ENCODE results near the gene POLR2F.

DNA sequence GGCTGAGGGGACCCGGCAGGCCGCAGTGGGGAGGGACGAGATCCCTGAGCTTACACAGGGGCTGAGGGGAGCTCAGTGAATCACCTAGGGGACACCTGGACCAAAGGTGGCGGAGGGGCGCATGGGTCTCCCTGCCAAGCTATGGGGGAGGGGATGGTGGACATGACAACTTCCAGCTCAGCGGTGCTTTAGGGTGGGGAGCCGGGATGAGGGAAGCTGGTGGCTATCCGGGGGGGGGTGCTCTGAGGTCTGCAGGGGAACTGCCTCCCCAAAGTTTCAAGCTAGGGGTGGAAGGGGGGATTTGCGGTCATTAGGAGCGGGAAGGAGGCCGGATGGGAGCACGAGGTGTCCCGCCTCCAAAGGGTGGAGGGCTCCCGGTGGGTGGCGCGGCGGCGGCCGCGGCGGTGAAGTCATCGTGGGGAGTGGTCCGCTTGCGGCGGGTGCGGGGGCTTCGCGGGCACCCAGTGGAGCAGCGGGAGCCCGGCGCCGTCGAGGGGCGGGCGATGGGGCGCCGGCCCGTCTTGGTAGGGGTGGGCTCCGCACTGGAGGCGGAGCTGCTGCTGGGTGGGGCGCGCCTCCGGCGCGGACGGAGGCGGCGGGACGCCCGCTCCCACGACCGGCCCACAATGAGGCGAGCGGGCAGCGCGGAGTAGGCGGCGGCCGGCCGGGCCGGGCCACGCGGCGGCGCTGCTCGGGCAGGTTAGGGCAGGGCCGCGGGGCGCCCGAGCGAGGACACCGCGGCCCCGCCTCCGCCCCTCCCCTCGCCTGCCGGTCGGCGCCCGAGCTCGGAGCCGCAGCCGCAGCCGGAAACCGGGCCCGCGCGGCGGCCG is 47.8 kb upstream of the POLR2F start, which contains the start of gene MICALL1:
- TF ChIP-seq POLR2A (IDR thresholded peaks at IDR 0.05), result peak in 1 of 2 donors; percentile 82
- TF ChIP-seq, protein P1, sequence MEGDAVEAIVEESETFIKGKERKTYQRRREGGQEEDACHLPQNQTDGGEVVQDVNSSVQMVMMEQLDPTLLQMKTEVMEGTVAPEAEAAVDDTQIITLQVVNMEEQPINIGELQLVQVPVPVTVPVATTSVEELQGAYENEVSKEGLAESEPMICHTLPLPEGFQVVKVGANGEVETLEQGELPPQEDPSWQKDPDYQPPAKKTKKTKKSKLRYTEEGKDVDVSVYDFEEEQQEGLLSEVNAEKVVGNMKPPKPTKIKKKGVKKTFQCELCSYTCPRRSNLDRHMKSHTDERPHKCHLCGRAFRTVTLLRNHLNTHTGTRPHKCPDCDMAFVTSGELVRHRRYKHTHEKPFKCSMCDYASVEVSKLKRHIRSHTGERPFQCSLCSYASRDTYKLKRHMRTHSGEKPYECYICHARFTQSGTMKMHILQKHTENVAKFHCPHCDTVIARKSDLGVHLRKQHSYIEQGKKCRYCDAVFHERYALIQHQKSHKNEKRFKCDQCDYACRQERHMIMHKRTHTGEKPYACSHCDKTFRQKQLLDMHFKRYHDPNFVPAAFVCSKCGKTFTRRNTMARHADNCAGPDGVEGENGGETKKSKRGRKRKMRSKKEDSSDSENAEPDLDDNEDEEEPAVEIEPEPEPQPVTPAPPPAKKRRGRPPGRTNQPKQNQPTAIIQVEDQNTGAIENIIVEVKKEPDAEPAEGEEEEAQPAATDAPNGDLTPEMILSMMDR (IDR thresholded peaks at IDR 0.05), result peak in 3 of 4 experiments; percentile 46 to 68 (median 62)
